ENCODE data around the gene TECTA. TPM values are rescaled to one million over a fixed set of nuclear protein-coding genes. Genes with fewer than 3 reads are reported as not detected.

TECTA gene
- total and polyA plus RNA-seq, 2 of the 8 experiments (the other 6 are each of a cell fraction or from before 2014, with no cell fraction given) = 0.59 to 1.0 TPM

DNA sequence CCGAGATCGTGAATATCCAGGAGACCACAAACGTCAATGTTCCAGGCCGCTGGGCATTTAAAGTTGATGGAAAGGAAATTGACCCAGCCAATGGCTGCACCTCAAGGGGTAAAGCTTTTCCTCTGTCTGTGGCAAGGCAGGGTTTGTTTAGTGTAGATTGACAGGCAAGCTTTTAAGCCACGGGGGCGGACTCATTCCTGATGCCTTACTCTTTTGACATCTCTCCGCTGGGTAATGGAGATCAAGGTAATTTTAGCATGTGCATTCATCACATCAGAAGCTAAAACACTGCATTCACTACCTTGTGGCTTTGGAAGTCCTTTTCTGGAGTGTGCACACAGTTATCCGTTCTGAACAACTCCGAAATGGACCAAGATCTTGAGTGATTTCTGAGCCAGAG is 12.6 kb downstream of the TECTA start:
- Histone ChIP-seq H3K36me3 (ENCODE audit: control insufficient read depth in 2 of 4, insufficient read depth in 4 of 4, low read length in 3 of 4) (no peaks in the 10 kb centered on the region), H3K27ac (ENCODE audit: low read depth, low read length) (no peak overlapping the region), H3K79me1 (ENCODE audit: low read depth, low read length) (no peaks in the 10 kb centered on the region), H4K5ac (ENCODE audit: insufficient read length, low read depth, low read length) (no peak overlapping the region), H3K9ac (replicated peaks in 1 of 4; ENCODE audit: extremely low read depth in 1 of 4, low read depth in 3 of 4, low read length in 3 of 4) (no peak overlapping the region), H3K56ac (replicated peaks; ENCODE audit: insufficient read length, low read depth, low read length) (no peak overlapping the region), H3K9me3 (ENCODE audit: insufficient read depth in 2 of 2, low read depth in 1 of 2, low read length in 1 of 2) (no peaks in the 10 kb centered on the region), H2BK5ac (ENCODE audit: low read depth, low read length) (no peak overlapping the region), H4K8ac (ENCODE audit: extremely low read depth, insufficient read depth, low read length) (no peak overlapping the region; the same call in 1 of the 2 replicates), H4K91ac (replicated peaks; ENCODE audit: insufficient read length, low read length) (no peak overlapping the region), H2BK120ac (replicated peaks; ENCODE audit: low read depth, low read length) (no peak overlapping the region), H2BK15ac (ENCODE audit: low read length) (no peak overlapping the region), H3K4me2 (ENCODE audit: insufficient read depth in 1 of 2, low read depth in 2 of 2, low read length in 2 of 2) (no peak overlapping the region), H4K20me1 (replicated peaks in 1 of 2; ENCODE audit: control insufficient read depth in 1 of 2, insufficient read depth in 2 of 2, low read length in 2 of 2) (no peaks in the 10 kb centered on the region), H3K18ac (ENCODE audit: extremely low read depth, low read length) (no peak overlapping the region), H3K4me1 (replicated peaks in 1 of 4; ENCODE audit: control insufficient read depth in 3 of 4, insufficient read depth in 4 of 4, low read length in 3 of 4) (peaks cover 0 to 3% (median 0%) of the 10 kb centered on the region in 4 experiments; a peak in 2 of 7 replicates), H3K4me3 (ENCODE audit: extremely low read depth in 1 of 4, insufficient read depth in 2 of 4, low read depth in 3 of 4, low read length in 4 of 4) (no peak overlapping the region), H2AFZ (ENCODE audit: low read length) (no peak overlapping the region), H2BK20ac (ENCODE audit: low read length) (no peak overlapping the region), H3K23ac (ENCODE audit: insufficient read length) (no peak overlapping the region), H3K27me3 (replicated peaks in 1 of 4; ENCODE audit: control insufficient read depth in 3 of 4, extremely low read depth in 1 of 4, insufficient read depth in 3 of 4, low read length in 3 of 4) (no peaks in the 10 kb centered on the region), H3K14ac (ENCODE audit: insufficient read length) (no peak overlapping the region), H3K4ac (replicated peaks; ENCODE audit: insufficient read length, low read depth, low read length) (no peak overlapping the region), H2AK5ac (ENCODE audit: low read depth, low read length) (no peak overlapping the region), H3K79me2 (ENCODE audit: control insufficient read depth in 1 of 2, insufficient read depth in 2 of 2, low read length in 2 of 2) (no peaks in the 10 kb centered on the region), H3K23me2 (ENCODE audit: low read depth, low read length) (peaks cover 1% of the 10 kb centered on the region; the same call in 1 of the 2 replicates), H2BK12ac (ENCODE audit: low read depth, low read length) (no peak overlapping the region)
- TF ChIP-seq, protein P1, sequence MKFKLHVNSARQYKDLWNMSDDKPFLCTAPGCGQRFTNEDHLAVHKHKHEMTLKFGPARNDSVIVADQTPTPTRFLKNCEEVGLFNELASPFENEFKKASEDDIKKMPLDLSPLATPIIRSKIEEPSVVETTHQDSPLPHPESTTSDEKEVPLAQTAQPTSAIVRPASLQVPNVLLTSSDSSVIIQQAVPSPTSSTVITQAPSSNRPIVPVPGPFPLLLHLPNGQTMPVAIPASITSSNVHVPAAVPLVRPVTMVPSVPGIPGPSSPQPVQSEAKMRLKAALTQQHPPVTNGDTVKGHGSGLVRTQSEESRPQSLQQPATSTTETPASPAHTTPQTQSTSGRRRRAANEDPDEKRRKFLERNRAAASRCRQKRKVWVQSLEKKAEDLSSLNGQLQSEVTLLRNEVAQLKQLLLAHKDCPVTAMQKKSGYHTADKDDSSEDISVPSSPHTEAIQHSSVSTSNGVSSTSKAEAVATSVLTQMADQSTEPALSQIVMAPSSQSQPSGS (IDR thresholded peaks at IDR 0.05; ENCODE audit: low read length) = no peak
- TF ChIP-seq HDAC6 (IDR thresholded peaks at IDR 0.05; ENCODE audit: low read depth, low read length) (no peak), SUZ12 (IDR thresholded peaks at IDR 0.05; ENCODE audit: low read length) (no peak), CHD1 (IDR thresholded peaks at IDR 0.05; ENCODE audit: low read depth, low read length) (no peak), TBP (IDR thresholded peaks at IDR 0.05; ENCODE audit: low read depth, low read length) (no peak), EZH2 (IDR thresholded peaks at IDR 0.05; ENCODE audit: low read depth, low read length, severe bottlenecking) (no peak), KDM1A (IDR thresholded peaks at IDR 0.05; ENCODE audit: borderline replicate concordance, low read length) (no peak)
- CTCF ChIA-PET (ENCODE audit: partially characterized antibody) = interaction anchor here (0.8 to 2.0 kb wide), 5 partner anchors 9 to 165 kb away, joined by 3 to 8 read pairs (median 3); no protein-coding TSS in a partner anchor
- DNase-seq (ENCODE audit: low read depth in 1 of 2, low spot score in 2 of 2) (no peak), FAIRE-seq (no peak)
- POLR2A ChIA-PET (ENCODE audit: partially characterized antibody) = no interaction called here
- 78% methylated on average over 9 of the region's 9 CpGs; no CpG with 5 or more reads in 1 of the 2 experiments for WGBS, 2 experiments (ENCODE audit: extremely low coverage in 1 of 2, insufficient coverage in 1 of 2, insufficient read length in 1 of 2, insufficient replicate concordance in 2 of 2, low coverage in 1 of 2, low lambda C conversion rate in 2 of 2, missing lambda C conversion rate in 1 of 2)

Measured in H1 (cell line).